Measurements from ENCODE around the gene NEK6.

- TF ChIP-seq POLR2A (IDR thresholded peaks at IDR 0.05) (no peak), CTCF (IDR thresholded peaks at IDR 0.05) (no peak)
These were observed 94.1 kb downstream of the NEK6 start for GRCh38 chr9:124351672-124352468.

Data from tibial nerve (tissue), 3 donors.